ENCODE data around the gene LRRC1. TPM values are rescaled to one million over a fixed set of nuclear protein-coding genes. Genes with fewer than 3 reads are reported as not detected.

The LRRC1 gene
- total RNA-seq, 4 donors from 2014 or later = 39.0 to 62.5 (median 52.2) TPM

GRCh38 chr6:53811746-53812145, 16.9 kb downstream of the LRRC1 start:
- WGBS, 2 donors = 39 to 60% methylated on average over 5 of the region's 5 CpGs
- no peak for DNase-seq (ENCODE audit: low spot score in 2 of 2)
- H3K4me3 ChIP-seq (ENCODE audit: low read depth, poor library complexity, severe bottlenecking) = no peak overlapping the region
- TF ChIP-seq, protein P1, sequence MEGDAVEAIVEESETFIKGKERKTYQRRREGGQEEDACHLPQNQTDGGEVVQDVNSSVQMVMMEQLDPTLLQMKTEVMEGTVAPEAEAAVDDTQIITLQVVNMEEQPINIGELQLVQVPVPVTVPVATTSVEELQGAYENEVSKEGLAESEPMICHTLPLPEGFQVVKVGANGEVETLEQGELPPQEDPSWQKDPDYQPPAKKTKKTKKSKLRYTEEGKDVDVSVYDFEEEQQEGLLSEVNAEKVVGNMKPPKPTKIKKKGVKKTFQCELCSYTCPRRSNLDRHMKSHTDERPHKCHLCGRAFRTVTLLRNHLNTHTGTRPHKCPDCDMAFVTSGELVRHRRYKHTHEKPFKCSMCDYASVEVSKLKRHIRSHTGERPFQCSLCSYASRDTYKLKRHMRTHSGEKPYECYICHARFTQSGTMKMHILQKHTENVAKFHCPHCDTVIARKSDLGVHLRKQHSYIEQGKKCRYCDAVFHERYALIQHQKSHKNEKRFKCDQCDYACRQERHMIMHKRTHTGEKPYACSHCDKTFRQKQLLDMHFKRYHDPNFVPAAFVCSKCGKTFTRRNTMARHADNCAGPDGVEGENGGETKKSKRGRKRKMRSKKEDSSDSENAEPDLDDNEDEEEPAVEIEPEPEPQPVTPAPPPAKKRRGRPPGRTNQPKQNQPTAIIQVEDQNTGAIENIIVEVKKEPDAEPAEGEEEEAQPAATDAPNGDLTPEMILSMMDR (IDR thresholded peaks at IDR 0.05) = no peak
- TF ChIP-seq POLR2A (IDR thresholded peaks at IDR 0.05) = no peak
- intact Hi-C loops (cut with DNase I; ENCODE audit: low total_unique reads) = no loop called here

GRCh38 chr6:53813096-53813495, 18.3 kb downstream of the LRRC1 start:
- intact Hi-C loops (cut with DNase I; ENCODE audit: low total_unique reads) = no loop called here
- H3K4me3 ChIP-seq (ENCODE audit: low read depth, poor library complexity, severe bottlenecking) = no peak overlapping the region
- no peak for DNase-seq (ENCODE audit: low spot score in 2 of 2)
- no peak for TF ChIP-seq POLR2A (IDR thresholded peaks at IDR 0.05)
- TF ChIP-seq, protein P1 (IDR thresholded peaks at IDR 0.05) = no peak
- WGBS, 2 donors = 95 to 100% methylated on average over 1 of the region's 1 CpG

GRCh38 chr6:53813801-53814200, 19.0 kb downstream of the LRRC1 start:
- WGBS, 2 donors = 72 to 83% methylated on average over 1 of the region's 1 CpG

DNA sequence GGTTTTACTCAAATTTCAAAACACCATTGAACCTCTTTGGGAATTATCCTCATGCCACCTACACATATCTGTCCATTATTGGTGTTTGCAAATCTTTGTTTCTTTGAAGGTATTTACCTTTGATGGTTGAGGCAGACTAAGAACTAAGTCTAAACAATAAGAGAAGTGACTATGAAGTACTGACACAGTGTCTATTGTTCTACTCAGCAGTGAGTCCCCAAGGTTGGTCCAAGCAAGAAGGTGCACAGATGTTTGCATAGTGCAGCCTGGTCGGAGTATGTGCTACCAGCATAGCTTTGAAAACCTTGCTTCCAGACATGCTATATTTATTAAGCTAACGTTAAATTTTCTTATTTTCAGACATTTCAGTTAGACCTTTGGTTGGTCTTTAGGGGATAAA, 19.5 kb downstream of the LRRC1 start:
- no peak overlapping the region for H3K4me3 ChIP-seq (ENCODE audit: low read depth, poor library complexity, severe bottlenecking)
- 83 to 88% methylated on average over 2 of the region's 2 CpGs for WGBS, 2 donors
- TF ChIP-seq, protein P1 (IDR thresholded peaks at IDR 0.05) = no peak
- no peak for TF ChIP-seq POLR2A (IDR thresholded peaks at IDR 0.05)
- DNase-seq (ENCODE audit: low spot score in 2 of 2) = no peak
- intact Hi-C loops (cut with DNase I; ENCODE audit: low total_unique reads) = no loop called here

More at GRCh38 chr6:53813801-53814200, 19.0 kb downstream of the LRRC1 start:
- H3K4me3 ChIP-seq (ENCODE audit: low read depth, poor library complexity, severe bottlenecking) = no peak overlapping the region
- no peak for DNase-seq (ENCODE audit: low spot score in 2 of 2)
- intact Hi-C loops (cut with DNase I; ENCODE audit: low total_unique reads) = no loop called here
- no peak for TF ChIP-seq POLR2A (IDR thresholded peaks at IDR 0.05)
- TF ChIP-seq, protein P1 (IDR thresholded peaks at IDR 0.05) = no peak

DNA sequence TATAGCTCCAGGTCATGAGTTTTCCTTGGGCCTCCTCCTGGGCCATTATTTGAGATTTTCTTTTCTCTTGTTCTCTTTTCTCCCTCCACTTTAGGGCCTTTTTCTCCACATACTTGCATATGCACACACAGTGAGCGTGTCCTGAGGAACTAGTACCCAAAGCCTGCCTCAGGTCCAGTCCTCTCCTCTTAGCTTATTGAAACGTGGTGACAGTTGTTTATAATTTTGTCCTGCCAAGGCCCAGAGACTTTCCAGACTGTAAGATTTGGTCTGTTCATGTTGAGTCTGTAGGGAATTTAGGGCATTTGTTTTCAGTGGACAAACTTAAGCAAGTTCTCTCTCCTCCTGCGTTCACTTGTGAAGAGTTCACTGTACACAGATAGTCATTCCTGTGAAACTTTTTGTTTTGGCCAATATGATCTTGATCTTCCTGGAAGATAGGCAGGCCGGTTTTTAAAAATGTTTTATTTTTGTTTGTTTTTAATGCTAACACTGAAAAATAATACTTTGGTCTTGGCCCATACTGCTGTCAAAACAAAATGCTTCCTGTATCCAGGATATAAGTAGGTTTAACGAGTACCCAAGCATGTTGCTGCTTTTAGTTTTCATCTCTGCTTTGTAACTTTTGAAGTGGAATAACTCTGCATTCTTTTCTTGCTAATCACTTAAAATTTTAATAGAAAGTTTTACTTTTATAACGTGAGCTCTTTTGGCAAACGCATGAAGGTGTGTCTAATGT, 20.7 kb downstream of the LRRC1 start:
- no peak for TF ChIP-seq POLR2A (IDR thresholded peaks at IDR 0.05)
- TF ChIP-seq, protein P1 (IDR thresholded peaks at IDR 0.05) = no peak
- intact Hi-C loops (cut with DNase I; ENCODE audit: low total_unique reads) = no loop called here
- no peak for DNase-seq (ENCODE audit: low spot score in 2 of 2)
- WGBS, 2 donors = 28 to 32% methylated on average over 7 of the region's 7 CpGs
- H3K4me3 ChIP-seq (ENCODE audit: low read depth, poor library complexity, severe bottlenecking) = no peak overlapping the region
